Measurements from ENCODE around the gene SPRYD3. TPM values are rescaled to one million over a fixed set of nuclear protein-coding genes. Genes with fewer than 3 reads are reported as not detected.
A peak's percentile ranks its signal among the peaks of the same experiment; 100 is the strongest.

SPRYD3 gene, protein sequence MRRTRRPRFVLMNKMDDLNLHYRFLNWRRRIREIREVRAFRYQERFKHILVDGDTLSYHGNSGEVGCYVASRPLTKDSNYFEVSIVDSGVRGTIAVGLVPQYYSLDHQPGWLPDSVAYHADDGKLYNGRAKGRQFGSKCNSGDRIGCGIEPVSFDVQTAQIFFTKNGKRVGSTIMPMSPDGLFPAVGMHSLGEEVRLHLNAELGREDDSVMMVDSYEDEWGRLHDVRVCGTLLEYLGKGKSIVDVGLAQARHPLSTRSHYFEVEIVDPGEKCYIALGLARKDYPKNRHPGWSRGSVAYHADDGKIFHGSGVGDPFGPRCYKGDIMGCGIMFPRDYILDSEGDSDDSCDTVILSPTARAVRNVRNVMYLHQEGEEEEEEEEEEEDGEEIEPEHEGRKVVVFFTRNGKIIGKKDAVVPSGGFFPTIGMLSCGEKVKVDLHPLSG
- total RNA-seq (2022) (12.9 and 14.6 TPM in 2 replicates), Bru-seq, nascent RNA (percentile 48 among the genes with signal in this experiment), BruChase-seq, experiment 1, labeled RNA remaining after a 6-hour chase (percentile 54 among the genes with signal in this experiment), BruChase-seq, experiment 2, labeled RNA remaining after a 2-hour chase (percentile 55 among the genes with signal in this experiment)
- long read RNA-seq, transcript SPRYD3-201 (11 exons, 2,932 nt): major isoform, 21 of 25 reads
- long read RNA-seq, partial matches to known transcripts: 0 of 25 reads
- long read RNA-seq, other reads (novel, unspliced or antisense): 4 of 25 reads

DNA sequence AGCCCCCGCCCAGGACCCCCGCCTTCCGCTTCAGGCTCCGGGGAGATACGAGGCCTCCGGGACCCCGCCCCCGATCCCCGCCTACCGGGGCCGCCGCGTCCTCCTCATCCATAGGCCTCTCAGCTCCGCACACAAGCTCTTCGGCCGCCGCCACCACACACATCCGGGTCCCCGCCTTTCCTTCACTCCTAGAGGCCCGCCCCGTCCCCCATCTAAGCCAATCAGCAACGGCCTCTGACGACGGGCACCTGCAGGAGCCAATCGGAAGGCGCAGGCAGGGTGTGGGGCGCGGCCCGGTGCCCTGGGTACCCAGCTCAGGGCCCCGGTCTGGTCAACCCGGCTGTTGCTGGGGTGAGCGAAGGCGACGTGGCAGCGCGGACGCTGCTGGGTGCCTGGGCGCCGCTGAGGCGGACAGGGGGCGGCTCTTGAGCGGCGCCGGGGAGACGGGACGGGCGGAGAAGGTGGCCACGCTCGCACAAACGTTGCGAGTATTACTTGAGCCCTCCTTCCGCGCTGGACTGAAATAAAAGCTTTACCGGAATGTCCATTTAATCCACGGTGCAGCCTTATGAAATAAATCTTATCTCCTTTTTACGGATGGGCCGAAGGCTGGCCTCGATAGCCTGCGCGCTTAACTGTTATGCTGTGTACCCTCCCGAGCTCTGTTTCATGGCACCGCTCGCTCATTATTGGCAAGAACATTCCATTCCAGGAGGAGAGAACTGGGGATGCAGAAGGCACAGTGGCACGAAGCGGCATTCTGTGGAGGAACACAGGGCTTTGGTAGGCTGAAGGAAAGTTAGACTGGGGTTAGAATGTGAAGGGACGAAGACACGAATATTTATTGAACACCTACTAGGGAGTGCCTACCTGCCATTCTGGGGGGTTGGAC is at the start of gene SPRYD3:
TSS of gene SPRYD3 (minus strand) at position 165 of the 892 bp plus-strand sequence. CDS start at position 108, 57 bp downstream.
- intact Hi-C loops (cut with micrococcal nuclease; ENCODE audit: unreplicated experiment): no loop called here
- TSS peak; percentile 81 for BruUV-seq (replicated peaks)
- H3K4me3 Mint-ChIP-seq (ENCODE audit: low read depth, unreplicated experiment): peak within 1 kb of the TSS; percentile 91
- CTCF ChIA-PET: interaction anchor here (0.6 to 2.5 kb wide), 13 partner anchors 11 to 412 kb away, joined by 3 to 17 read pairs (median 4); partner anchors contain the start of gene IGFBP6
- TF ChIP-seq, protein P1, sequence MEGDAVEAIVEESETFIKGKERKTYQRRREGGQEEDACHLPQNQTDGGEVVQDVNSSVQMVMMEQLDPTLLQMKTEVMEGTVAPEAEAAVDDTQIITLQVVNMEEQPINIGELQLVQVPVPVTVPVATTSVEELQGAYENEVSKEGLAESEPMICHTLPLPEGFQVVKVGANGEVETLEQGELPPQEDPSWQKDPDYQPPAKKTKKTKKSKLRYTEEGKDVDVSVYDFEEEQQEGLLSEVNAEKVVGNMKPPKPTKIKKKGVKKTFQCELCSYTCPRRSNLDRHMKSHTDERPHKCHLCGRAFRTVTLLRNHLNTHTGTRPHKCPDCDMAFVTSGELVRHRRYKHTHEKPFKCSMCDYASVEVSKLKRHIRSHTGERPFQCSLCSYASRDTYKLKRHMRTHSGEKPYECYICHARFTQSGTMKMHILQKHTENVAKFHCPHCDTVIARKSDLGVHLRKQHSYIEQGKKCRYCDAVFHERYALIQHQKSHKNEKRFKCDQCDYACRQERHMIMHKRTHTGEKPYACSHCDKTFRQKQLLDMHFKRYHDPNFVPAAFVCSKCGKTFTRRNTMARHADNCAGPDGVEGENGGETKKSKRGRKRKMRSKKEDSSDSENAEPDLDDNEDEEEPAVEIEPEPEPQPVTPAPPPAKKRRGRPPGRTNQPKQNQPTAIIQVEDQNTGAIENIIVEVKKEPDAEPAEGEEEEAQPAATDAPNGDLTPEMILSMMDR (IDR thresholded peaks at IDR 0.05; ENCODE audit: unreplicated experiment): no peak
- no peaks in the 10 kb centered on the region for H3K27me3 Mint-ChIP-seq (ENCODE audit: unreplicated experiment)
- H3K4me1 Mint-ChIP-seq (ENCODE audit: low read depth, unreplicated experiment): no peaks in the 10 kb centered on the region
- peak within 1 kb of the TSS; percentile 89 for H3K27ac Mint-ChIP-seq (ENCODE audit: unreplicated experiment)
- H3K9me3 Mint-ChIP-seq (ENCODE audit: low read depth, unreplicated experiment): no peaks in the 10 kb centered on the region
- peaks cover 27% of the 10 kb centered on the region for H3K36me3 Mint-ChIP-seq (ENCODE audit: insufficient read depth, unreplicated experiment)
- DNase-seq: peak; percentile 93

GRCh38 chr12:53127169-53127568 is 48.0 kb upstream of the SPRYD3 start:
- Mint-ChIP-seq H3K27me3 (ENCODE audit: unreplicated experiment) (peaks cover 49% of the 10 kb centered on the region), H3K27ac (ENCODE audit: unreplicated experiment) (no peak overlapping the region), H3K36me3 (ENCODE audit: insufficient read depth, unreplicated experiment) (no peaks in the 10 kb centered on the region), H3K4me1 (ENCODE audit: low read depth, unreplicated experiment) (no peaks in the 10 kb centered on the region), H3K4me3 (ENCODE audit: low read depth, unreplicated experiment) (no peak overlapping the region), H3K9me3 (ENCODE audit: low read depth, unreplicated experiment) (no peaks in the 10 kb centered on the region)
- TF ChIP-seq, protein P1 (IDR thresholded peaks at IDR 0.05; ENCODE audit: unreplicated experiment): no peak
- DNase-seq: no peak
- BruUV-seq (replicated peaks): no TSS peak
- intact Hi-C loops (cut with micrococcal nuclease; ENCODE audit: unreplicated experiment): no loop called here
- CTCF ChIA-PET: no interaction called here

DNA sequence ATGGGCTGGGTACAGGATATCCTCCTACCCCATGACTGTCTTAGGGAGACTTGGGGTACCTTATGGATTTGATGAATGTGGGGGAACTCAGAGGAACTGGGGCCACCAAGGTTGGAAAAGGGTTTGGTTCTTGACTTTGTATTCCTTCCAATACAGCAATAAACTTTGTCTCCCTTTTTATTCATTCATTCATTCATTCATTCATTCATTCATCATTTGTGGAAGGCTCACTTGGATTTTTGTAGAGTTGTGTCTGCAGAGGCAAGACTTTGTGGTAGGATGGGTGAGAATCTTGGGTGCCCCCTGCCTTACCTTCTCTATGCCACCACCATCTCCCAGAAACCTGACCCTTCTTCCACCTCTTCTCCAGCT is 45.1 kb upstream of the SPRYD3 start:
- Mint-ChIP-seq H3K4me3 (ENCODE audit: low read depth, unreplicated experiment) (no peak overlapping the region), H3K9me3 (ENCODE audit: low read depth, unreplicated experiment) (no peaks in the 10 kb centered on the region), H3K36me3 (ENCODE audit: insufficient read depth, unreplicated experiment) (no peaks in the 10 kb centered on the region), H3K27ac (ENCODE audit: unreplicated experiment) (no peak overlapping the region), H3K27me3 (ENCODE audit: unreplicated experiment) (peaks cover 44% of the 10 kb centered on the region), H3K4me1 (ENCODE audit: low read depth, unreplicated experiment) (no peaks in the 10 kb centered on the region)
- intact Hi-C loops (cut with micrococcal nuclease; ENCODE audit: unreplicated experiment): no loop called here
- DNase-seq: no peak
- no TSS peak for BruUV-seq (replicated peaks)
- CTCF ChIA-PET: no interaction called here
- TF ChIP-seq, protein P1 (IDR thresholded peaks at IDR 0.05; ENCODE audit: unreplicated experiment): no peak

Measured in Calu3 (cell line).